Measurements from ENCODE around the gene JARID2.

JARID2 gene

GRCh38 chr6:15507746-15508145 lies 261.9 kb downstream of the JARID2 start:
- Histone ChIP-seq H3K9me2 (replicated peaks; ENCODE audit: insufficient read depth, low read length) (no peaks in the 10 kb centered on the region), H3K79me2 (ENCODE audit: insufficient read depth, low read length) (no peaks in the 10 kb centered on the region), H3K9ac (ENCODE audit: low read length) (no peak overlapping the region), H3K4me3 (ENCODE audit: insufficient read depth, low read length, poor library complexity, severe bottlenecking) (no peak overlapping the region), H3K4me2 (ENCODE audit: low read depth, low read length, poor library complexity, severe bottlenecking) (no peak overlapping the region), H3F3A (ENCODE audit: insufficient read depth) (no peaks in the 10 kb centered on the region), H3K27ac (ENCODE audit: low read depth, low read length) (no peak overlapping the region), H3K36me3 (ENCODE audit: low read length) (no peaks in the 10 kb centered on the region), H4K20me1 (ENCODE audit: low read depth, low read length) (no peaks in the 10 kb centered on the region), H3K27me3 (ENCODE audit: low read length) (no peaks in the 10 kb centered on the region), H2AFZ (ENCODE audit: low read depth, low read length, severe bottlenecking) (no peak overlapping the region), H3K9me3 (ENCODE audit: insufficient read depth, low read length) (no peaks in the 10 kb centered on the region)
- TF ChIP-seq, protein P1, sequence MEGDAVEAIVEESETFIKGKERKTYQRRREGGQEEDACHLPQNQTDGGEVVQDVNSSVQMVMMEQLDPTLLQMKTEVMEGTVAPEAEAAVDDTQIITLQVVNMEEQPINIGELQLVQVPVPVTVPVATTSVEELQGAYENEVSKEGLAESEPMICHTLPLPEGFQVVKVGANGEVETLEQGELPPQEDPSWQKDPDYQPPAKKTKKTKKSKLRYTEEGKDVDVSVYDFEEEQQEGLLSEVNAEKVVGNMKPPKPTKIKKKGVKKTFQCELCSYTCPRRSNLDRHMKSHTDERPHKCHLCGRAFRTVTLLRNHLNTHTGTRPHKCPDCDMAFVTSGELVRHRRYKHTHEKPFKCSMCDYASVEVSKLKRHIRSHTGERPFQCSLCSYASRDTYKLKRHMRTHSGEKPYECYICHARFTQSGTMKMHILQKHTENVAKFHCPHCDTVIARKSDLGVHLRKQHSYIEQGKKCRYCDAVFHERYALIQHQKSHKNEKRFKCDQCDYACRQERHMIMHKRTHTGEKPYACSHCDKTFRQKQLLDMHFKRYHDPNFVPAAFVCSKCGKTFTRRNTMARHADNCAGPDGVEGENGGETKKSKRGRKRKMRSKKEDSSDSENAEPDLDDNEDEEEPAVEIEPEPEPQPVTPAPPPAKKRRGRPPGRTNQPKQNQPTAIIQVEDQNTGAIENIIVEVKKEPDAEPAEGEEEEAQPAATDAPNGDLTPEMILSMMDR (IDR thresholded peaks at IDR 0.05; ENCODE audit: insufficient read depth, low read length, poor library complexity, severe bottlenecking), result no peak
- no peak for TF ChIP-seq EZH2phosphoT487 (conservative IDR thresholded peaks at IDR 0.05; ENCODE audit: low read length)

- no peak overlapping the region for H3K27ac ChIP-seq (ENCODE audit: low read depth, low read length)
- H3K9me3 ChIP-seq (ENCODE audit: insufficient read depth, low read length), result no peaks in the 10 kb centered on the region
- no peaks in the 10 kb centered on the region for H3K9me2 ChIP-seq (replicated peaks; ENCODE audit: insufficient read depth, low read length)
- H3K27me3 ChIP-seq (ENCODE audit: low read length), result no peaks in the 10 kb centered on the region
- H3K4me2 ChIP-seq (ENCODE audit: low read depth, low read length, poor library complexity, severe bottlenecking), result no peak overlapping the region
- H2AFZ ChIP-seq (ENCODE audit: low read depth, low read length, severe bottlenecking), result no peak overlapping the region
- no peak overlapping the region for H3K9ac ChIP-seq (ENCODE audit: low read length)
- H3F3A ChIP-seq (ENCODE audit: insufficient read depth), result no peaks in the 10 kb centered on the region
- no peaks in the 10 kb centered on the region for H3K79me2 ChIP-seq (ENCODE audit: insufficient read depth, low read length)
- no peaks in the 10 kb centered on the region for H3K36me3 ChIP-seq (ENCODE audit: low read length)
- no peak for TF ChIP-seq EZH2phosphoT487 (conservative IDR thresholded peaks at IDR 0.05; ENCODE audit: low read length)
- TF ChIP-seq, protein P1 (IDR thresholded peaks at IDR 0.05; ENCODE audit: insufficient read depth, low read length, poor library complexity, severe bottlenecking), result no peak
- H3K4me3 ChIP-seq (ENCODE audit: insufficient read depth, low read length, poor library complexity, severe bottlenecking), result no peak overlapping the region
- no peaks in the 10 kb centered on the region for H4K20me1 ChIP-seq (ENCODE audit: low read depth, low read length)
Observed at GRCh38 chr6:15508441-15508871, 262.6 kb downstream of the JARID2 start.

GRCh38 chr6:15508931-15509330 lies 263.1 kb downstream of the JARID2 start:
- Histone ChIP-seq H4K20me1 (ENCODE audit: low read depth, low read length) (no peaks in the 10 kb centered on the region), H3K79me2 (ENCODE audit: insufficient read depth, low read length) (no peaks in the 10 kb centered on the region), H2AFZ (ENCODE audit: low read depth, low read length, severe bottlenecking) (no peak overlapping the region), H3K4me2 (ENCODE audit: low read depth, low read length, poor library complexity, severe bottlenecking) (no peak overlapping the region), H3F3A (ENCODE audit: insufficient read depth) (no peaks in the 10 kb centered on the region), H3K27ac (ENCODE audit: low read depth, low read length) (no peak overlapping the region), H3K27me3 (ENCODE audit: low read length) (no peaks in the 10 kb centered on the region), H3K9me2 (replicated peaks; ENCODE audit: insufficient read depth, low read length) (no peaks in the 10 kb centered on the region), H3K36me3 (ENCODE audit: low read length) (no peaks in the 10 kb centered on the region), H3K4me3 (ENCODE audit: insufficient read depth, low read length, poor library complexity, severe bottlenecking) (no peak overlapping the region), H3K9me3 (ENCODE audit: insufficient read depth, low read length) (no peaks in the 10 kb centered on the region), H3K9ac (ENCODE audit: low read length) (no peak overlapping the region)
- TF ChIP-seq EZH2phosphoT487 (conservative IDR thresholded peaks at IDR 0.05; ENCODE audit: low read length), result no peak
- TF ChIP-seq, protein P1 (IDR thresholded peaks at IDR 0.05; ENCODE audit: insufficient read depth, low read length, poor library complexity, severe bottlenecking), result no peak

Data from SU-DHL-6 (cell line).